K562 (cell line): ENCODE measurements around the gene KCND1. TPM values are rescaled to one million over a fixed set of nuclear protein-coding genes. Genes with fewer than 3 reads are reported as not detected.
A peak's percentile ranks its signal among the peaks of the same experiment; 100 is the strongest.

ENCODE experiments used
- ATAC-seq: fragments of 200-7000 bp; cut with Tn5 transposase; 3 replicates; pipeline ENCODE4 v1.9.1; 2020; ENCODE audit warnings: moderate library complexity
- Bru-seq: library from RNA; stranded (reverse); fragments of 400-500 nt; gene quantifications from one replicate; lab custom pipeline; 2021; lab: Mats Ljungman, UMichigan
- BruChase-seq, 2 experiments: library from RNA; stranded (reverse); fragments of 400-500 nt; gene quantifications; one replicate each; lab custom pipeline; 2021; lab: Mats Ljungman, UMichigan
- BruUV-seq: library from RNA; stranded (reverse); fragments of 400-500 nt; replicated peaks from 2 replicates; lab custom pipeline; 2021; lab: Mats Ljungman, UMichigan
- CTCF ChIA-PET: fragments of 300-600 bp; formaldehyde crosslinking; extraction: SDS; loops from one replicate; lab custom pipeline; 2021; ENCODE audit warnings: low intra/inter-chr PET ratio; lab: Yijun Ruan, JAX
- POLR2A ChIA-PET: fragments of 300-600, 350-650 bp; sonication (Branson Sonifier 250); formaldehyde crosslinking; extraction: SDS; loops from one replicate; lab custom pipeline; 2021; ENCODE audit warnings: antibody characterized with exemption, inconsistent platforms; lab: Yijun Ruan, JAX
- DNase-seq, 4 experiments: peaks; one replicate each; pipeline versions ENCODE4 v3.0.0 to v3.0.0-alpha.2; 2011 to 2018; ENCODE audit warnings: low spot score in 3 of 4, mixed read lengths in 3 of 4; ENCODE audit errors: extremely low read depth in 1 of 4
- FAIRE-seq: peaks from 2 replicates; lab custom pipeline; 2011; peaks lifted over from hg19 to GRCh38; lab: Jason Lieb, UNC
- H2AFZ ChIP-seq: 2 replicates; pipeline ENCODE4 v1.6.0; 2011; ENCODE audit warnings: low read depth, low read length, control low read depth, inconsistent platforms
- H3K27ac ChIP-seq: fragments of 200-600 bp; 3 replicates; pipeline ENCODE4 v1.8.0; 2011; ENCODE audit warnings: low read depth, mild to moderate bottlenecking, control low read depth, inconsistent platforms, low read length, moderate library complexity, mixed read lengths; ENCODE audit errors: extremely low read depth
- H3K27me3 ChIP-seq, 2 experiments: fragments of 300-600 bp in 1 of 2; 2 replicates in 1 of 2; 3 replicates in 1 of 2; pipeline versions ENCODE4 v1.6.0 to v1.8.0; 2011; ENCODE audit warnings: inconsistent platforms in 2 of 2, low read length in 2 of 2, mild to moderate bottlenecking in 1 of 2, mixed read lengths in 1 of 2, moderate library complexity in 1 of 2; ENCODE audit not compliant: control insufficient read depth in 2 of 2, insufficient read depth in 2 of 2
- H3K36me3 ChIP-seq: fragments of 300-600 bp; 3 replicates; pipeline ENCODE4 v1.8.0; 2011; ENCODE audit warnings: mild to moderate bottlenecking, low read length, inconsistent platforms; ENCODE audit not compliant: control insufficient read depth, insufficient read depth
- H3K4me1 ChIP-seq, 2 experiments: fragments of 200-600 bp in 1 of 2; replicated peaks in 1 of 2; 2 replicates in 1 of 2; 3 replicates in 1 of 2; pipeline versions ENCODE4 v1.5.1 to v1.8.0; 2011; ENCODE audit warnings: inconsistent platforms in 2 of 2, low read length in 2 of 2, mild to moderate bottlenecking in 1 of 2, mixed read lengths in 1 of 2, moderate library complexity in 1 of 2; ENCODE audit not compliant: control insufficient read depth in 2 of 2, insufficient read depth in 2 of 2
- H3K4me2 ChIP-seq: 2 replicates; pipeline ENCODE4 v1.6.1; 2011; ENCODE audit warnings: low read length, control low read depth, inconsistent platforms, mixed read lengths; ENCODE audit not compliant: insufficient read depth
- H3K4me3 ChIP-seq: fragments of 200-600 bp; sonication (generic), shearing (Covaris generic); 2 replicates; pipeline ENCODE4 v1.5.1; 2016; ENCODE audit warnings: control low read depth, inconsistent platforms
- H3K79me2 ChIP-seq: fragments of 200-600 bp; 3 replicates; pipeline ENCODE4 v1.8.0; 2011; ENCODE audit warnings: low read length, inconsistent platforms; ENCODE audit not compliant: control insufficient read depth, insufficient read depth
- H3K9ac ChIP-seq, 2 experiments: 2 replicates each; pipeline versions ENCODE4 v1.6.0 to v1.6.1; 2011; ENCODE audit warnings: low read depth in 2 of 2, low read length in 2 of 2, control low read depth in 1 of 2, inconsistent platforms in 1 of 2, mild to moderate bottlenecking in 1 of 2, mixed read lengths in 1 of 2; ENCODE audit not compliant: insufficient read depth in 1 of 2
- H3K9me1 ChIP-seq: one replicate; pipeline ENCODE4 v1.6.0; 2011; ENCODE audit warnings: inconsistent platforms, mild to moderate bottlenecking, low read length, moderate library complexity; ENCODE audit not compliant: control insufficient read depth, insufficient read depth
- H3K9me3 ChIP-seq: replicated peaks from 2 replicates; pipeline ENCODE4 v1.5.1; 2011; ENCODE audit warnings: low read depth, low read length, inconsistent platforms; ENCODE audit not compliant: control insufficient read depth, insufficient read depth
- H4K20me1 ChIP-seq: replicated peaks from 2 replicates; pipeline ENCODE4 v1.6.1; 2011; ENCODE audit warnings: low read length, inconsistent platforms, mixed read lengths; ENCODE audit not compliant: control insufficient read depth, insufficient read depth
- EGR1 ChIP-seq: fragments of 450-650 bp; conservative IDR thresholded peaks from 2 replicates; pipeline ENCODE4 v1.6.1; 2017; ENCODE audit warnings: mild to moderate bottlenecking
- POLR2G ChIP-seq: fragments of 200-400 bp; formaldehyde crosslinking; IDR thresholded peaks from 2 replicates; pipeline ENCODE4 v1.6.1; 2017; ENCODE audit warnings: low read depth, mild to moderate bottlenecking, antibody characterized with exemption, low read length, moderate library complexity
- TEAD4 ChIP-seq, 2 experiments: sonication (generic) in 1 of 2; formaldehyde crosslinking in 1 of 2; IDR thresholded peaks; 2 replicates each; pipeline versions ENCODE4 v1.6.1 to v1.8.0; 2012 to 2022; ENCODE audit warnings: borderline replicate concordance in 1 of 2, inconsistent platforms in 1 of 2, low read length in 1 of 2, mild to moderate bottlenecking in 1 of 2, missing genetic modification reagents in 1 of 2
- TRIM25 ChIP-seq: fragments of 450-650 bp; IDR thresholded peaks from 2 replicates; pipeline ENCODE4 v1.7.0; 2016; ENCODE audit warnings: borderline replicate concordance
- WGBS: fragments of 100-300 bp; shearing (Covaris generic); methylation state at CpG from one replicate; pipeline ENCODE4 v1.1.6; 2016; ENCODE audit warnings: low coverage, mixed read lengths; ENCODE audit not compliant: insufficient coverage; ENCODE audit errors: missing lambda C conversion rate; 5-methylcytosine and 5-hydroxymethylcytosine counted together
- in situ Hi-C: fragments of 300-500 bp; cut with MboI; formaldehyde crosslinking; loops from 4 replicates; pipeline ENCODE4 v1.15.0; 2018; ENCODE audit warnings: inconsistent platforms, mixed read lengths
- intact Hi-C: fragments of 100-400 bp; cut with micrococcal nuclease; formaldehyde crosslinking; loops from 2 replicates; pipeline ENCODE4 v1.14.2; 2022
- long read RNA-seq, 3 experiments: library from polyadenylated mRNA in 2 of 3; library from RNA in 1 of 3; unstranded in 2 of 3; stranded (forward) in 1 of 3; transcript quantifications; one replicate each; pipeline ENCODE4 v2.0.0, GENCODE V29; 2019 to 2022
- polyA minus RNA-seq, 3 experiments: library from RNA; depleted of rRNA, polyadenylated mRNA; stranded (reverse); fragments of >200 nt; gene quantifications; 2 replicates each; pipeline ENCODE4 v1.2.3, GENCODE V29; 2011
- polyA plus RNA-seq, 8 experiments: library from polyadenylated mRNA; depleted of rRNA in 4 of 8; stranded (reverse) in 5 of 8; unstranded in 3 of 8; fragments of >200 nt; fragmentation: Nextera tagmentation in 2 of 8; fragmentation: Illumina TruSeq in 1 of 8; extraction: Ambion mirVana in 2 of 8; extraction: Trizol in 1 of 8; gene quantifications; 2 replicates each; pipeline versions ENCODE4 v1.2.1 to v1.2.3, GENCODE V29; 2011 to 2014; ENCODE audit warnings: inconsistent platforms in 1 of 8, missing spikeins in 1 of 8
- total RNA-seq, 7 experiments: library from RNA; depleted of rRNA in 6 of 7; stranded (reverse); fragments of >200 nt in 6 of 7; fragmentation: Illumina TruSeq in 2 of 7; extraction: Trizol in 2 of 7; gene quantifications; 2 replicates each; pipeline versions ENCODE4 v1.2.1 to v1.2.3, GENCODE V29; 2011 to 2021; ENCODE audit warnings: low replicate concordance in 1 of 7

Gene KCND1
- 6.1 and 10.2 TPM in 2 replicates for total RNA-seq (2011; cell fraction: chromatin; rRNA removed; ENCODE audit: low replicate concordance)
- total RNA-seq (2011; cell fraction: nucleolus; rRNA removed), result 3.3 and 3.7 TPM in 2 replicates
- 4.0 and 5.6 TPM in 2 replicates for total RNA-seq (2011; cell fraction: nucleoplasm; rRNA removed)
- total RNA-seq (2014; rRNA removed), result 0.20 TPM in 1 of 2 replicates, not detected in the other
- total RNA-seq (2014; rRNA removed; fragmentation: Illumina TruSeq; extraction: Trizol), result 0.16 and 0.22 TPM in 2 replicates
- total RNA-seq (2015; rRNA removed; fragmentation: Illumina TruSeq; extraction: Trizol), result 0.19 and 0.36 TPM in 2 replicates
- 0.75 and 0.83 TPM in 2 replicates for total RNA-seq (2021)
- 0.42 and 0.72 TPM in 2 replicates for polyA plus RNA-seq (2011; rRNA removed)
- polyA plus RNA-seq (2011; cell fraction: cytosol; rRNA removed), result 0.31 and 0.49 TPM in 2 replicates
- polyA plus RNA-seq (2011; cell fraction: nucleus; rRNA removed), result 5.4 and 6.7 TPM in 2 replicates
- polyA plus RNA-seq (2012), result 0.76 and 3.4 TPM in 2 replicates
- polyA plus RNA-seq (2014; fragmentation: Illumina TruSeq; extraction: Trizol), result 0.78 and 0.83 TPM in 2 replicates
- under 1 TPM; 0.06 to 0.14 TPM for polyA plus RNA-seq (2014; fragmentation: Nextera tagmentation; extraction: Ambion mirVana)
- 0.39 and 0.60 TPM in 2 replicates for polyA plus RNA-seq (2014; rRNA removed)
- polyA minus RNA-seq (2011; rRNA and poly(A)+ RNA removed), result 0.32 and 0.51 TPM in 2 replicates
- polyA minus RNA-seq (2011; cell fraction: cytosol; rRNA and poly(A)+ RNA removed), result 0.48 TPM in 1 of 2 replicates, not detected in the other
- polyA minus RNA-seq (2011; cell fraction: nucleus; rRNA and poly(A)+ RNA removed), result 0.67 and 1.00 TPM in 2 replicates
- percentile 36 among the genes with signal in this experiment for Bru-seq, nascent RNA
- BruChase-seq, experiment 1, labeled RNA remaining after a 2-hour chase, result percentile 43 among the genes with signal in this experiment
- percentile 53 among the genes with signal in this experiment for BruChase-seq, experiment 2, labeled RNA remaining after a 6-hour chase
- long read RNA-seq, experiment 1, partial matches to known transcripts, result 1 of 1 reads
- long read RNA-seq, experiment 1, other reads (novel, unspliced or antisense), result 0 of 1 reads
- long read RNA-seq, experiment 2, partial matches to known transcripts, result 0 of 1 reads
- long read RNA-seq, experiment 2, other reads (novel, unspliced or antisense), result 1 of 1 reads
- long read RNA-seq, experiment 3, result 0 reads

- Histone ChIP-seq H4K20me1 (no peaks in the 10 kb centered on the region), H3K4me1 (peaks cover 11 to 32% of the 10 kb centered on the region in 2 experiments; a peak in 4 of 5 replicates), H2AFZ (no peak within 1 kb of the TSS), H3K9me3 (no peaks in the 10 kb centered on the region), H3K4me3 (peak within 1 kb of the TSS; percentile 7), H3K4me2 (peak within 1 kb of the TSS; percentile 48), H3K27ac (no peak within 1 kb of the TSS; the same call in 2 of the 3 replicates), H3K79me2 (no peaks in the 10 kb centered on the region), H3K36me3 (peaks cover 18% of the 10 kb centered on the region; the same call in 2 of the 3 replicates), H3K27me3 (no peaks in the 10 kb centered on the region), H3K9ac (peak within 1 kb of the TSS in 1 of 2 experiments; percentile 82; a peak in 2 of 4 replicates), H3K9me1 (no peaks in the 10 kb centered on the region)
- POLR2A ChIA-PET, result interaction anchor here (0.6 to 1.4 kb wide), 8 partner anchors 9 to 137 kb away, joined by 3 to 4 read pairs (median 3); no protein-coding TSS in a partner anchor
- FAIRE-seq (no peak), DNase-seq (peak in 3 of 4 experiments; percentile 21 to 49 (median 46)), ATAC-seq (peak; percentile 45)
- intact Hi-C loops (no loop called here), in situ Hi-C loops (loop anchor here (10.0 kb wide), 1 partner anchor 133 kb away; no protein-coding TSS in a partner anchor)
- CTCF ChIA-PET, result no interaction called here
- no peak for TF ChIP-seq TEAD4 (IDR thresholded peaks at IDR 0.05; ENCODE audit: low read length)
- no peak for TF ChIP-seq TEAD4 (CRISPR knock-in tag; IDR thresholded peaks at IDR 0.05; ENCODE audit: borderline replicate concordance)
- TF ChIP-seq POLR2G, result peak; percentile 69
- TF ChIP-seq TRIM25, result no peak
- TF ChIP-seq EGR1, result 0 out of 2 replicates have a peak, but pooled peaks have one; percentile 7
- WGBS, result 41% methylated on average over 8 of the region's 28 CpGs
- BruUV-seq, result no TSS peak
Measured at GRCh38 chrX:48971249-48972219, at the start of gene KCND1. Gene KCND1, minus strand, starts transcription at chrX:48971844. Its CDS starts 1,573 bp downstream, at chrX:48970271.
